Cardiac fibroblast (primary cell): Measurements from ENCODE around the gene HIVEP3.

Source experiments
- DNase-seq, 2 donors: peaks; one replicate each; pipeline versions ENCODE4 v3.0.0 to v3.0.0-alpha.2; 2010; ENCODE audit warnings: low read depth in 2 of 2
- H3K4me3 ChIP-seq, 2 donors: replicated peaks in 1 of 2; 1 replicate in 1 of 2; 2 replicates in 1 of 2; pipeline ENCODE4 v1.5.1; 2011; ENCODE audit warnings: low read depth in 2 of 2, low read length in 2 of 2, mild to moderate bottlenecking in 2 of 2, moderate library complexity in 1 of 2
- TF ChIP-seq, protein P1 (sequence below): IDR thresholded peaks from one replicate; pipeline ENCODE4 v1.5.1; 2011; ENCODE audit warnings: low read depth, mild to moderate bottlenecking, low read length, inconsistent platforms

HIVEP3 gene

GRCh38 chr1:41573194-41573593 is 345.5 kb downstream of the HIVEP3 start:
- DNase-seq: no peak
- TF ChIP-seq, protein P1, sequence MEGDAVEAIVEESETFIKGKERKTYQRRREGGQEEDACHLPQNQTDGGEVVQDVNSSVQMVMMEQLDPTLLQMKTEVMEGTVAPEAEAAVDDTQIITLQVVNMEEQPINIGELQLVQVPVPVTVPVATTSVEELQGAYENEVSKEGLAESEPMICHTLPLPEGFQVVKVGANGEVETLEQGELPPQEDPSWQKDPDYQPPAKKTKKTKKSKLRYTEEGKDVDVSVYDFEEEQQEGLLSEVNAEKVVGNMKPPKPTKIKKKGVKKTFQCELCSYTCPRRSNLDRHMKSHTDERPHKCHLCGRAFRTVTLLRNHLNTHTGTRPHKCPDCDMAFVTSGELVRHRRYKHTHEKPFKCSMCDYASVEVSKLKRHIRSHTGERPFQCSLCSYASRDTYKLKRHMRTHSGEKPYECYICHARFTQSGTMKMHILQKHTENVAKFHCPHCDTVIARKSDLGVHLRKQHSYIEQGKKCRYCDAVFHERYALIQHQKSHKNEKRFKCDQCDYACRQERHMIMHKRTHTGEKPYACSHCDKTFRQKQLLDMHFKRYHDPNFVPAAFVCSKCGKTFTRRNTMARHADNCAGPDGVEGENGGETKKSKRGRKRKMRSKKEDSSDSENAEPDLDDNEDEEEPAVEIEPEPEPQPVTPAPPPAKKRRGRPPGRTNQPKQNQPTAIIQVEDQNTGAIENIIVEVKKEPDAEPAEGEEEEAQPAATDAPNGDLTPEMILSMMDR: no peak
- no peak overlapping the region for H3K4me3 ChIP-seq

DNA sequence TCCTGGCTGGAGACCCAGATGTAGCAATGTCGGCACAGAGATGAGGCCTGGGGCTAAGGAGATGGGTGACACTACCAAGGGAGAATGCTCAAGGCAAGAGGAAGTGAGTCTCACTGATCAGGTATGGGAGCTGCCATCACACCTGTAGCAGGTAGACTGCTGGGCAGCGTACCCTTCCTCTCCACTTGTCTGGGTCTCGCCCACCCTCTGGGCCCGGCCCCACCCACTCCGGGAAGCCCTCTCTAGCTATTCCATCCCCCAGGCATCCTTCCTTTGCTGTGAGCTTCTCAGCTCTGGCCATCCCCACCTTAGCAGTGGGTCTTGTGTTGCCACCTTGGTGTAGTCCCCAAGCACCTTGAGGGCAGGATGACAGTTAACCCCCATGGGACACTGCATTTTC is 346.5 kb downstream of the HIVEP3 start:
- no peak overlapping the region for H3K4me3 ChIP-seq
- DNase-seq: no peak
- TF ChIP-seq, protein P1: no peak

- no peak for DNase-seq
- TF ChIP-seq, protein P1: no peak
These were observed 347.7 kb downstream of the HIVEP3 start for GRCh38 chr1:41571041-41571440.

DNA sequence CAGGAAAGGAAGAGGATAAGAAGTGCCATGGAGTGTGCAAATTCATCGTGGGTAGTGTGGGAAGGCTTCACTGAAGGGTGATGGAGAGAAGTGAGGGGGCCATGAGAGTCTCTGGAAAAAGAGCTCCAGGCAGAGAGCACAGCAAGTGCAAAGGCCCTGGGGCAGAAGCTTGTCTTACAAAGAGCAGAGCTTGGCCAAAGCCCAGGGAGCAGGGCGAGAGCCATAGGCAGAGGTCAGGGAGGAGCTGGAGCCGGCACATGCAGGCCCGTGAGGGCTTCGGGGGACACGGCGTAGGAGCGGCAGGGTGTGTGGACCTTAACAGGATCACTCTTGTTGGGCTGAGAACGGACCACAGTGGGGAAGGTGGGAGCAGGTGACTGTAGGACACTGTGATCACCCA is 350.5 kb downstream of the HIVEP3 start:
- TF ChIP-seq, protein P1: no peak
- H3K4me3 ChIP-seq: no peak overlapping the region
- no peak for DNase-seq

More at GRCh38 chr1:41571041-41571440, 347.7 kb downstream of the HIVEP3 start:
- no peak overlapping the region for H3K4me3 ChIP-seq

- TF ChIP-seq, protein P1: no peak
- no peak overlapping the region for H3K4me3 ChIP-seq
- DNase-seq: no peak
These were observed 351.8 kb downstream of the HIVEP3 start for GRCh38 chr1:41566969-41567368.

DNA sequence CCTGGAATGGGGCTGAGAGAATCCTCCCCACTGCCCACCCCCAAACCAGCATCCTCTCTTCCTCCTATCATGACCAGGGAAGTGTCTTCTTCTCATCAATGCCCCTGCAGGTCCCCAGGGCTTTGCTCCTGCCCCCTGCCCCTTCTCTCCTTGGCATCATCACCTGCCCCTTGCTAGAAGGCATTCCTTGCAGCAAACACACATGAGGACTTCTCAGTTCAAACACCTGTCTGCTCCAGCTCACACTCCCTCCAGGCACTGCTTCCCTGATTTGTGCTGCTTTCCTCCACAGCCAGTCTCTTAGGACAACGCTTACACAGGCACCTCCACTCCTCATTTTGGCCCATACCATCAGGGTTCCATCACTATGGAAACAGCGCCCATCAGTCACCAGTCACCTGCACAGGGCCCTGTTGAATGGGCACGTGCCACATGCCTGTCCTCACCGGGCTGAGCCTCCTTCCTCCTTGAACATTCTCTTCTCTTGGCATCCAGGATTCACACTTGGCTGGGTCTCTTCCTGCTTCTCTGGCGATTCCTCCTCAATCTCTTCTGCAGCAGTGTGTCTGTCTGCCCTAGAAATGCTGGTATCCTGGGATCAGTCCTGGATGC is 352.3 kb downstream of the HIVEP3 start:
- no peak for DNase-seq
- TF ChIP-seq, protein P1: no peak
- no peak overlapping the region for H3K4me3 ChIP-seq
